Measurements from ENCODE around the gene CBL. TPM values are rescaled to one million over a fixed set of nuclear protein-coding genes. Genes with fewer than 3 reads are reported as not detected.

CBL gene
- total RNA-seq, 4 donors from 2014 or later = 11.1 to 20.6 (median 15.9) TPM

- DNase-seq = no peak
- no peaks in the 10 kb centered on the region for H3K27me3 ChIP-seq
- no peak overlapping the region for H3K27ac ChIP-seq
- H3K9me3 ChIP-seq = no peaks in the 10 kb centered on the region
- no peak overlapping the region for H3K4me3 ChIP-seq
- peaks cover 0 to 4% (median 0%) of the 10 kb centered on the region in 4 donors for H3K4me1 ChIP-seq
- no peak for TF ChIP-seq POLR2A (IDR thresholded peaks at IDR 0.05)
- TF ChIP-seq CTCF (IDR thresholded peaks at IDR 0.05) = no peak
- H3K36me3 ChIP-seq = no peaks in the 10 kb centered on the region
These were observed 141.9 kb downstream of the CBL start for GRCh38 chr11:119347940-119348605.

GRCh38 chr11:119350302-119350701 lies 144.2 kb downstream of the CBL start:
- Histone ChIP-seq H3K9me3 (no peaks in the 10 kb centered on the region), H3K4me1 (peaks cover 0 to 10% (median 0%) of the 10 kb centered on the region in 4 donors), H3K4me3 (no peak overlapping the region), H3K36me3 (no peaks in the 10 kb centered on the region), H3K27ac (no peak overlapping the region), H3K27me3 (no peaks in the 10 kb centered on the region)
- no peak for DNase-seq
- TF ChIP-seq CTCF (IDR thresholded peaks at IDR 0.05) (no peak), POLR2A (IDR thresholded peaks at IDR 0.05) (no peak)

- H3K27me3 ChIP-seq = no peaks in the 10 kb centered on the region
- H3K27ac ChIP-seq = no peak overlapping the region
- H3K4me1 ChIP-seq = peaks cover 0 to 14% (median 2%) of the 10 kb centered on the region in 4 donors
- H3K36me3 ChIP-seq = no peaks in the 10 kb centered on the region
- TF ChIP-seq POLR2A (IDR thresholded peaks at IDR 0.05) (no peak), CTCF (IDR thresholded peaks at IDR 0.05) (no peak)
- no peak for DNase-seq
- no peaks in the 10 kb centered on the region for H3K9me3 ChIP-seq
- no peak overlapping the region for H3K4me3 ChIP-seq
These were observed 145.1 kb downstream of the CBL start for GRCh38 chr11:119351232-119351631.

- no peaks in the 10 kb centered on the region for H3K9me3 ChIP-seq
- no peaks in the 10 kb centered on the region for H3K36me3 ChIP-seq
- DNase-seq = peak in 1 of 3 donors; percentile 52
- TF ChIP-seq CTCF (IDR thresholded peaks at IDR 0.05) = no peak
- no peak overlapping the region for H3K27ac ChIP-seq
- peaks cover 0 to 23% (median 4%) of the 10 kb centered on the region in 4 donors for H3K4me1 ChIP-seq
- H3K27me3 ChIP-seq = no peaks in the 10 kb centered on the region
- H3K4me3 ChIP-seq = no peak overlapping the region
These were observed 146.7 kb downstream of the CBL start for GRCh38 chr11:119352857-119353260.

GRCh38 chr11:119355091-119355843 lies 149.1 kb downstream of the CBL start:
- H3K9me3 ChIP-seq = no peaks in the 10 kb centered on the region
- H3K4me3 ChIP-seq = no peak overlapping the region
- H3K36me3 ChIP-seq = peaks cover 0 to 18% (median 0%) of the 10 kb centered on the region in 3 donors
- no peak for TF ChIP-seq POLR2A (IDR thresholded peaks at IDR 0.05)
- no peak for TF ChIP-seq CTCF (IDR thresholded peaks at IDR 0.05)
- H3K27me3 ChIP-seq = no peaks in the 10 kb centered on the region
- H3K4me1 ChIP-seq = peaks cover 0 to 28% (median 4%) of the 10 kb centered on the region in 4 donors
- no peak overlapping the region for H3K27ac ChIP-seq
- peak in 1 of 3 donors; percentile 24 for DNase-seq
